Right lung (tissue), 5 donors: Measurements from ENCODE around the gene F7. TPM values are rescaled to one million over a fixed set of nuclear protein-coding genes. Genes with fewer than 3 reads are reported as not detected.

Source experiments
- DNase-seq, 2 donors: peaks; one replicate each; pipeline ENCODE4 v3.0.0-alpha.2; 2013
- polyA plus RNA-seq, 5 donors: library from polyadenylated mRNA; unstranded; fragments of 120-200 nt; gene quantifications; one replicate each; pipeline versions ENCODE4 v1.2.1 to v1.2.3, GENCODE V29; 2013; ENCODE audit warnings: inconsistent platforms in 1 of 5, low replicate concordance in 1 of 5; ENCODE audit not compliant: insufficient read length in 5 of 5, insufficient read depth in 1 of 5

F7 gene
- polyA plus RNA-seq, 5 donors, result 0.40 to 1.5 (median 0.89) TPM

DNA sequence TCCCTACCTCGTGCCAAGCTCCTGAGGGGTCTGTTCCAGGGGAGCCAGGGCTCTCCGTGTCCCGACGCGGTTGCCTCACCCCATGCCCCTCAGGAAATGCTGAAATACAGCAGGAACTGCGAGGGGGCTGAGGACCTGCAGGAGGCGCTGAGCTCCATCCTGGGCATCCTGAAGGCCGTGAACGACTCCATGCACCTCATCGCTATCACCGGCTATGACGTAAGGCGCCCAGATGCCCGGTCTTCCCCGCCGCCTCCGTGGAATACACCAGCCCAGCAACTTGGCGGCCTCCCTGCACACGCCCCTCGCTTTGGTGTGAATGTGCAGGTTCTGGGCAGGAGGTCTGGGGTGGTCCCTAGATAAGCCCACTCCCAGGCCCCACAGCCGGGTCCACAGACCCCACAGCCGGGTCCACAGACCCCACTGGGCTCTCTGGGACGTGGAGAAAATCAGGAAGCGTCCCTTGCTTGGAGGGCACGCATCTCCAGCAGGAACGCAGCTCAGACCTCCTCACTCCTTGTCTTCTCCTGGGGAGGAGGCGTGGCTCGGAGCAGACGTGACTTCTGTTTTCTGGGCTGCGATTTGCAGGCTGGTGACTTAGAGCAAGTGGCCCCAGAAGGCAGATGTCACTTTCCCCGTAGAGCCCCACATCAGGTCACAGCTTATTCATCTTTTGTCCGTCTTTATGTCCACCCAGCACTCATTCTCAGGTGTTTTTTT lies 19.4 kb upstream of the F7 start:
- DNase-seq, result no peak

DNA sequence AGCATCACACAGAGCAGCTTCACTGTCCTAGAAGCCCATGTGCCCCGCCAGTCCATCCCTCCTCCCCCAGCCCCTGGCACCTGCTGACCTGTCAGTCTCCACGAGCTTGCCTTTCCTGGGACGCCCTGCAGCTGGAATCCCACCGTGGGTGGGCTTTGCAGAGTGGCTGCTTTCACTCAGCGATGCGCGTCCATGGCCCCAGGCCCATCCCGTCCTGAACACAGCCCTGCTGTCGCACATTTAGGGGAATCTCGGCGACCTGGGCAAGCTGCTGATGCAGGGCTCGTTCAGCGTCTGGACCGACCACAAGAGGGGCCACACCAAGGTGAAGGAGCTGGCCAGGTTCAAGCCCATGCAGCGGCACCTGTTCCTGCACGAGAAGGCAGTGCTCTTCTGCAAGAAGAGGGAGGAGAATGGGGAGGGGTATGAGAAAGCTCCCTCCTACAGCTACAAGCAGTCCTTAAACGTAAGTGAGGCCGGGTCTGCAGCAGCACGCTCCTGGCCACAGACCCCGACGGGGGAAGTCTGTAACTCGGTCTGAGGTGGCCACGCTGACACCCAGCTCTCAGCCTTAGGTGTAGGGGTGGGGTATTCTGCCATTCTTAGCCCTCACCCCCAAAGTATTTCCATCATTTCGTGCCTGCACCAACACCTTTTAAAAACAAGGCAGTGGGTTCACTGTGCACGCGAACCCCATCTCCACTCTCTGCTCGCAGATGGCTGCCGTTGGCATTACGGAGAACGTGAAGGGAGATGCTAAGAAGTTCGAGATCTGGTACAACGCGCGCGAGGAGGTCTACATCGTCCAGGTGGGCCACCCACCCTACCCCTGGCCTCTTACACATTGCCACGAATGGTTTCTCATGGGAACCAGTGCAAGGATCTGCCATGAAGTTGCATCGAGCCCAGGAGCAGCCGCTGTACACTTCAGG lies 18.3 kb upstream of the F7 start:
- DNase-seq, result no peak

DNA sequence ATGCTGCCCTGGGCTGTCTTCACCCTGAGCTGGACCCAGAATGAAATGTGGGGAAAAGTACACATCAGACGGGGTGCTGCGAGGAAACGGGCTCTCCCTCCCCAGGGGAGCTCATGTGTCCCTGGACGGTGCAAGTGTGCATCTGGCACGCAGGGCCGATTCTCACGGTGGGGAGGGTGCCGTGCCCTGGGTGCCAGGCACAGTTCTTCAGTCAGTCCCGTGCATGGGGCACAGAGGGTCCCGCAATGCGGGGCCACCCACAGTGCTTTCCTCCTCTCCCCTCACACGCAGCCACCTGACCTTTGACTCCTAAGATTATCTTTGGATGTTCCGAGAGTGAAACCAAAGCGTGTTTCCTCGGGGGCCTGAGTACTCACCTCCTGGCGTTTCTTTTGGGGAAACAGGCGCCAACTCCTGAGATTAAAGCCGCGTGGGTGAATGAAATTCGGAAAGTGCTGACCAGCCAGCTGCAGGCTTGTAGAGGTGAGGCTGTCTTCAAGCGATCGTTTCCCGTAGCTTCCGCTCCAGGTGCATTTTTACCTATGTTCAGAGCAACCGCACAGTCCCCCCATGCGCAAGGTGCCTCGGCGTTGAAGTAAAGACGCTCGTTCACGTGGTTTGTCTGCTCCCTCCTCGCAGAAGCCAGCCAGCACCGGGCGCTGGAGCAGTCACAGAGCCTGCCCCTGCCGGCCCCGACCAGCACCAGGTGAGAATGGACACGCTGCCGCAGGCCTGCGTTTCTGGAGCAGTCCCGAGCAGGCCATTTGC lies 17.5 kb upstream of the F7 start:
- DNase-seq, result no peak

DNA sequence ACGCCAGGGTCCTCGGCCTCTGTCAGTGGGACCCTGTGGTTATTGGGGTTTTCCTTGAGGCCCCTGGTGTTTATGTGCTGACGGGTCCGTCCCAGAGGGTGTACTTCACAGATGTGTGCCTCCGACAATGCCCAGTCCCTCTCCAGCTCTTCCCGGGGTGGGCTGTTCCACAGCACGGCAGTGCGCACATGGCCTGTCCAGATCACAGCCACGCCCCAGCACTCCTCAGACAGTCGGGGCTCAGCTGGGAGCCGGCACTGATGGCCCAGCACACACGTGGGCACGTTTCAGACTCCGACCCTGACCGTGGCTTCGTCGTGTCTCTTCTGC lies 16.9 kb upstream of the F7 start:
- no peak for DNase-seq

DNA sequence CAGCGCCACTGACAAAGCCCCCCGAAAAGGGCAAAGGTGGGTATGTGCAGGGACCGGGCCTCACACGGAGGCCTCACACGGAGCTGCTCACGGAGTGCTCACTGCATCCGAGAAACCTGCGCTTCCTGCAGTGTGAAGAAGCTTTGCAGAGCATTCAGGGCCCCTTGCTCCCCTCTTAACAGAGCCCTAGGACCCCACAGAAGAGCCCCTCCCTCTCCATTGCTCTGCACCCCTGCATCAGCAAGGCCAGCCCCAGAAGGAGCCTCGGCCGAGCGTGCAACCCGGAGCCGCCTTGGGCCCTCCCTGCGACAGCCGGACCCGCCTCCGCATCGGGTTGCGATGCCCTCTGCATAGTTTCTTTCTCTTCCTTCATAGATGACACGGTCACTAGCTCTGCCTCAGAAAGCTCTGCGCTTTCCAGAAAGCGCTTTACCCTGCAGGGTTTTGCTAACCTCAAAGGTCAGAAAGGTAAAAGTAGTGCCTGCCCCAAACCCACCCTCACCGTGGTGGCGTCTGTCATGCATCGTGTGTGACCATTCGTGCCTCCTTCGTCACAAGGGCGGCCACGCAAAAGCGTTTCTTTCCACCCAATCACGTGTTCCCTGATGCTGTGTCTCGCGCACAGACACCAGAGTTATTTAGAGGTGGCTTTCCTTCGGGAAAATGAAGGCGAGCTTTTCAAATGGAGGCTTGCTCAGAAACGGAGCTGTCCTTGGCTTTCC lies 15.7 kb upstream of the F7 start:
- no peak for DNase-seq

DNA sequence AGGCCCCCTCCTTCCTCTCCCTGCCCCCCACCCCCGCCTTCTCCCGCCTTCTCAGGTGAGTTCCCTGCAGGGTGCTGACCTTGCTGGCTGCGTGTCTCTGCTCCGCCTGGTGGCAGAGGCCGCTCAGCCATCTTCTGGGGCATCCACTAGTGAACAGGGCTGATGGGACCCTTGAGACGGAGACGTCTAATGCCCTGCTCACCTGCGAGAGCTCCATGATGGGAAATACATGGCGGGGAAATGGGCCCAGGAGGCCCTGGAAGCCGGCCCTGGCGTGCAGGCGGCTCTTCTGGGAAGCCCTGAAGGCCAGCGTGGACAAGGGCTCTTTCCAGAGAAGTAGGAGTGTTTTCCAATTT lies 15.2 kb upstream of the F7 start:
- DNase-seq, result no peak

DNA sequence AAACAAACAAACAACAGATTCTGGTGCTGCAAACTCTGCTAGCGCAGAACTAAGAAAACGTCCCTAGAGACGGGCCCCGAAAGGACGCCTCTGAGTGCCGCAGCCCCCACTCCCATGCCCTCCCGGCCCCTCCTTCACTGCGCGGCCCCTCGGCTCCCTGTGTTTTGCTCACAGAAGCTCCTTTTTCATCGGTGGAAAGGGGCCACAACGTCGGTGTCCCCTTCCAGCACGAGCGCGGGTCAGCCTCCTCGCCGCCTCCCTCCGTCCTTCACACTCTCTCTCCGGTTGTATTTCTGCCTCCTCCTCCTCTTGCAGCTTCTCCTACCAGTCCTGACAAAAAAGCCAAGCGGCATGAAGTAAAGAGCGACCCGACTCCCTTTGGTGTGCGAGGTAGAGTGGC lies 14.8 kb upstream of the F7 start:
- no peak for DNase-seq

DNA sequence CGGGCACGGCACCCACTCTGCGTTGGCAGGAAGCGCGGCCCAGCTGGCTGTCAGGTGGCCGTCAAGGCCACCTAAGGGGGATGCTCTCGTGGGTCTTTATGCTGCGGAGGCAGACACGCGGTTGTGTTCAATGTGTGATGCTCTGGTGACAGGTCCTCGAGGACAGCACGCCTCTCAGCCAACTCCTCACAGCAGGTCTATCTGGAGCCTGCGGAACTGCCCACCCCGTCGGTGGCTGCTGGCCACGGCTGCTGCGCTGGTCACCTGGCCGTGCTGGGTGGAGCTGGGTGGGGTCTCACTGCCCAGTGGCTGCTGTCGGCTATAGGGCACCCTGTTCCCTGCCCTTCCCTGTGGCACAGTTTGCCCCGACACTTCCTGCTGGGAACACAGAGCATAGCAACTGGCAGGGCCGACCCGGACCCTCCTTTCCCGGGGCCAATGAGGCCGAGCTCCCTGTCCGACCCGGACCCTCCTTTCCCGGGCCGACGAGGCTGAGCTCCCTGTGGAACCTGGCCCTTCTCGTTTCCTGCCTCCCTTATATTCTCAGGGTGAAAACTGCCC lies 14.3 kb upstream of the F7 start:
- DNase-seq, result no peak

DNA sequence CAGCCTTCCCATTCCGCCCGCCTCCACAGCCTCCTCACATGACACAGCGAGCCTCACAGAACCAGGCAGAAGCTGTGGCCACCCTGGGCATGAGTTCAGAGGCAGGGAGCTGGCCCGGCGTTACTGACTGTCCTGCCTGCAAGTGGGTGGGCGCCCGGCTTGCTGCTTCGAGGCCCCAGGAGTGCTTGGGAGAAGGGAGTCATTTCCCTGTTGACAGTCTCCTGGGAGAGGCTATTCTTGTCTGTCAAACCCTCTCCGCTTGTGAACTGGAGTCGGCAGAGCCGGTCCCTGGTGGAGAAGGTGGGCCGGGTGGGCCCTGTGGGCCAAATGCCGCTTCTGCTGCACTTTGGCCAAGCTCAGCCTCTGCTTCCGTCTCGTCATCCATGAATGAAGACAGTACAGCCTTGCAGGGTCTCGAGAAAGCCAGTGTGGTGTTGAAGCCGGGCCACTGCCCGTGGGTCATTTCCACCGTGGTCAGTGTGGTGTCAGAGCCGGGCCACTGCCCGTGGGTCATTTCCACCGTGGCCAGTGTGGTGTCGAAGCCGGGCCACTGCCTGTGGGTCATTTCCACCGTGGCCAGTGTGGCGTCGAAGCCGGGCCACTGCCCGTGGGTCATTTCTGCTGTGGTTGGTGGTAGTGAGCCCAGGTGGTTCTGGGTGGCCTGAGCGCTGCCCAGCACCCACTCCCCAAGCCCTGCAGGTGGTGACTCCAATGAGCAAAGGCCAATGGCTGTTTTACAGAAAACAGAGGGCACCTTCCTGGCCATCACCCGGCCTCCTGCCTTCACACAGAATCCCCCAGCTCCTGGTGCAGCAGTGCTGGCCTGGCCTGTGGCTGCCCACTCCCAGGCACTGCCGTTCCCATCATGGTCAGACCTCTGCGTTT lies 13.5 kb upstream of the F7 start:
- no peak for DNase-seq

DNA sequence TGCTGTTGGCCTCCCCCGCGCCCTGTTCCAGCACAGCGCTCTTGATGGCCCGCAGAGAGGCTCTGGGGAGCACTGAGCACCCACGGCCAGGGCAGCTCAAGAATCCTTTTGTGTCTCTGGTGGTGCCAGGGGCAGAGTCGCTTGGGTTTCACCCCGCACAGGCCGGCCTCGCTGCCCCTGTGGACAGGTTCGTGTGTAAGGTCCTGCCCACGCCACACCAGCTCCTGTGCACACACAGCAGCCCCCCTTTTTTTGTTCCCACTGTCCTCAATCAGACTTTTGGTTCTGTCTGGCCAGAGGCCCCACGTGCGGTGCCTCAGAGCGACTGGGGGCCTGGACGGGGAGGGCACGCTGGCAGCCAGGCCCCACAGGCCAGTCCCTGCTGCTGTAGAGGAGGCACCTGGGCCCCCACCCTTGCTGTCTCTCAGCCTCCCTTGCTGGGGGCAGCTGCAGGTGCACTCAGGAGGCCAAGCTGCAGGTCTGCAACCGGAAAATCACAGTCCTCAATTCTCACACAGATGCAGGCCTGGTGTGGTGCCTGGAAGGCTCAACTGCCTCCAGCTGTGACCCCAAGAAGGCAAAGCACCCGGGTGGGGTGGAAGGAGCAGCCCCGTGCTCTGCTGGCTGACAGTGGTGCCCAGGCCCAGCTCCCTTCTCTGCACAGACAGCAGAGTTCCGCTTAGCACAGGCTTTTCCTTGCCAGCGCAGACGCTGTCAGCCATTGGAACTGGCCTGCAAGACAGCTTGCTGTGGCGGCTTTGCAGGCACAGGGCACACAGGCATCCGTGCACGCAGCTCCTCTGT lies 12.6 kb upstream of the F7 start:
- no peak for DNase-seq

DNA sequence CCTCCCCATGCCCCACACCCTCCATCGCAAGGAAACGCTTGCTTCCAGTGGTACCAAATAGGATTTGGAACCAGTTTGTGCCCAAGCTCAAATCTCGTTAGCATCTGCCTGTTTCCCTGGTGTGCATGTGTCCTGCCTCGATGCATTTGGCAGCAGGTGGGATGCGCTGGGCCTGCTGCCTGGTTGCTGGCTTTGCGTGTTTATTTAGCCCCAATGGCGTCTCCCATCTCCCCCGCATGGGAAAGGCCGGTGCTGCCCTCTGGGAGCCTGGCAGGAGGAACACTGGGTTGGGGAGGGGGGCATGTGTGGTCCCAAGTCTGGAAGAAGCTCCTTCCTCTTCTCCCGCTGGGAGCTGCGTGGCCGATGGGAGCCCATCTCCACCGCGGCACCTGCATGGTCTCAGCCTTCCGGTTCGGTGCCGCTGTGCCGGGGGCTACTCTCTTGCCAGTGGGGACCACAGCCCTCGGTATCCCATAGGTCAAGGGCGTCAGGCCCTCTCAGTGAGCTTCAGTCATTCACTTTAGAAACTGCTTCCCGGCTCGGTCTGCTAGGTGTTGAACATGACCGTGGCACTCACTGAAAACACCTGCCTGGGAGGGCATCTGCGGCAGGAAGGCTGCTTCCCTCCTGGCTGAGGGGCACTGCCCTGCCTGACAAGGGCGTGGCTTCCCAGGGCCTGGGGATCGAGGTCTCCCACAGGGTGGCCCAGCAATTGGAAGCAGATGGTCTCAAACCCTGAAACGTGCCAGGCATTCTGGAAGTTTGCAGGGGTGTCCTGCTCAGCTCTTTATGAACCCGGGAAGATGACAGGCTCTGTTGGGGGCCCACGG lies 11.8 kb upstream of the F7 start:
- DNase-seq, result no peak

DNA sequence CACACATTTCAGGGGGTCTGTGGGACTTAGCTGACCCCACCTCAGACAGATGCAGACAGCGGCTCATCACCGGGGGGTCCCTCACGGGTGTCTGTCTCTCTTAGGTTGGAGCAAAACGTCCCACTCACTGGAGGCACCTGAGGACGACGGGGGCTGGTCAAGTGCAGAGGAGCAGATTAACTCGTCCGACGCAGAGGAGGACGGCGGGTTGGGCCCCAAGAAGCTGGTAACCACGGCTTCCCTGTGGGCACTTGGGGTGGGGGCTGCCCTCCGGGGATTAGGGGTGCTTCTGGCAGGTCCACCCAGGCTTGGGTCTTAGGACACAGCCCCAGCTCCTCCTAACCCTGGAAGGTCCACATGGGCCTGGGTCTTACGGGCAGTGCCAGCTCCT lies 11.2 kb upstream of the F7 start:
- DNase-seq, result no peak

DNA sequence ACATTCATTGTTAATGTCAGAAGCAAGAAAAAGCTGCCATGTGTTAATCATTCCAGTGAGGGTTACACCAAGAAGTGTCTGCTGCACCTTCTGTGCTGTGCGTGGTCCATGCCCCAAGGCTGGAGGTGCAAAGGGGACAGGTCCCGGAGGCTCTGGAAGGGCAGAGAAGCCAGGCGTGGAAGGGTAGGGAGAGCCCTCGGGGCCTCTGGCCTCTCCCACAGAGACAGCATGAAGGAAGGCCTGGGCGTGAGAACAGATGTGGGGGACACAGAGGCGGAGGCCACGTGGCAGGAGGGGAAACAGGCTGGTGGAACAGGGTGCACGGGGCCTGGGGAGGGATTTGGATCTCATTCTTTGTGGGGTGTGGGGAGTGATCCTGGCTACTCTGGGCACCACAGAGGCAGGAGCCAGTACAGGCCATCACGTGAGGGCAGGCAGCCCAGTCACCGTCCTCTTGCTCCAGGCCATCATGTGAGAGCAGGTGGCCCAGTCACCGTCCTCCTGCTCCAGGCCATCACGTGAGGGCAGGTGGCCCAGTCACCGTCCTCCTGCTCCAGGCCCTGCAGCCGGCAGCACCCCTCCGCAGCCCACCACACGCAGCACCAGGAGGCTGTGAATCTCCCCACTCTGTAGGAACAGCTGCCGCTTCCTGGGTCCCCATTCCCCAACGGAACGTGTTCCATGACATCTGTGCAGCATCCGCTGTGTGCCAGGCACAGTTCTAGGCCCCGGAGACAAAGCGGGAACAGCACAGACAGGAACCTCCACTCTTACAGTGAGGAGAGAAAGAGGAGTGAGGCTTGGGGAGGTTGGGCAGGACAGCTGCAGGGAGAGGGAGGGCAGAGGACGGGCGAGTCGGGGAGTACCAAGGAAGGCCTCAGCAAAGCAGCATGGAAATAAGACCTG lies 10.2 kb upstream of the F7 start:
- no peak for DNase-seq

DNA sequence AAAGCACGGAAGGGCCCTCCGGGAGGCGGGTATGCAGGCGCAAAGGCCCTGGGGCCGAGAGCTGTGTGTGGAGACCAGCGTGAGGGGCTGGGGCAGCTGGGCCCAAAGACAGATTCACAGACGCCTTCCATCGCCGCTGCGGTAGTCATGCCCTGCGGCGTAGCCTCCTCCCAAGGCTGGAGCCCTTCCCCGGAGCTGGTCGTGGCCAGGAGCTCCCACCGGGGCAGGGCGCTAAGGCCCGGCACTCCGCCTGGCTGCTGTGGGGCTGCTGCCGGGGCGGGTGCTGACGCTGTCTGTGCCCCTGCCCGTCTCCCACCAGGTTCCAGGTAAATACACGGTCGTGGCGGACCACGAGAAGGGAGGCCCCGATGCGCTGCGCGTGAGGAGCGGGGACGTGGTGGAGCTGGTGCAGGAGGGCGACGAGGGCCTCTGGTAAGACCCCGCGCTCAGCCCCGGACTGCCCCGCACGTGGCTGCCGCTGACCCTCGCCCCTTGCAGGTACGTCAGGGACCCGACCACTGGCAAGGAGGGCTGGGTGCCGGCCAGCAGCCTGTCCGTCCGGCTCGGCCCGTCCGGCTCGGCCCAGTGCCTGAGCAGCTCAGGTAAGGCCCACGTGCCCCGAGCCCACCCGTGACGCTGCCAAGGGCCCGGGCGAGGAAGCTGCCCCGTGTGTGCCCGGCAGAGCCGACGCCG lies 9.4 kb upstream of the F7 start:
- DNase-seq, result no peak

DNA sequence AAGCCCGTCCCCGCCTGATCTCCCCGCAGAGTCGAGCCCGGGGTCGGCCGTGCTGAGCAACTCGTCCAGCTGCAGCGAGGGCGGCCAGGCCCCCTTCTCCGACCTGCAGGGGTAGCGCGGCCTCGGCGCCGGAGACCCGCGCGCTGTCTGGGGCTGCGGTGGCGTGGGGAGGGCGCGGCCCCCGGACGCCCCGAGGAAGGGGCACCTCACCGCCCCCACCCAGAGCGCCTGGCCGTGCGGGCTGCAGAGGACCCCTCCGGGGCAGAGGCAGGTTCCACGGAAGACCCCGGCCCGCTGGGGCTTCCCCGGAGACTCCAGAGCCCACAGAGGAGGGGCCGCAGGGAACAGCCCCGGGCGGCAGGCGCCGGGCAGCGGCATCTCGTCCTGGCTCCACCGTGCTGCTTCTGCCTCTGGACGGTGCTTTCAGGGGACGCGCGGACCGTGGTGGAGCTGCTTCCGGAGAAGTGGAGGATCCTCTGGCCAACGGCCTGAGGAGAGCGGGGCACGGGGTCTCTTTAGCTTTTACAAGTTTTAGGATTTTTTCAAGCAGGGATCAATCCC lies 8.8 kb upstream of the F7 start:
- no peak for DNase-seq

DNA sequence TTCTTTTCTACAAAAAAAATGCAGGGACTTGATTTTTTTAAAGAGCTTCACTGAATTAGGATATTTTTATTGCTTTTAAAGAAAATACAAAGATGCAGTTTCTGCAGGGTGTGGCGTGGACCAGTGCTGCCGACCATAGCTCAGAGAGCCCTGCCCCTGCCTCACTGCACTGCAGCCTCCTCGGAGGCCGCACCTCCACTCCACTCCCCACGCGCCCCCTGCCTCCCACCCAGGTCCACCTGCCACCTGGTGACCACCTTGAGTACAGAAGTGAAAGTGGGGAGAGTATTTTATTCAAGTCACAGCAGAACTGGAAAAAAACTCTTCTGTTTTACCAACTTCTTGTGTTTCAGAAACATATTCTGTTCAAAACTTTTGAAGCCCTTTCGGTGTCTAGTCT lies 7.9 kb upstream of the F7 start:
- no peak for DNase-seq
